Measurements from ENCODE around the gene YAF2.
A peak's percentile ranks its signal among the peaks of the same experiment; 100 is the strongest.

YAF2 gene

GRCh38 chr12:42238240-42239140 is at the start of gene YAF2:
Gene YAF2, minus strand, starts transcription at chr12:42238248. Its CDS starts 68 bp downstream, at chr12:42238180.
- peak; percentile 88 for DNase-seq

GRCh38 chr12:42286741-42287140 is 48.7 kb upstream of the YAF2 start:
- no peak for DNase-seq

GRCh38 chr12:42285431-42285830 is 47.4 kb upstream of the YAF2 start:
- DNase-seq = no peak

- no peak for DNase-seq
Observed at GRCh38 chr12:42284876-42285275, 46.8 kb upstream of the YAF2 start.

GRCh38 chr12:42284157-42284556 is 46.1 kb upstream of the YAF2 start:
- no peak for DNase-seq

- no peak for DNase-seq
Observed at GRCh38 chr12:42283739-42284138, 45.7 kb upstream of the YAF2 start.

GRCh38 chr12:42282294-42282693 is 44.2 kb upstream of the YAF2 start:
- DNase-seq = no peak

GRCh38 chr12:42281844-42282243 is 43.8 kb upstream of the YAF2 start:
- DNase-seq = no peak

DNA sequence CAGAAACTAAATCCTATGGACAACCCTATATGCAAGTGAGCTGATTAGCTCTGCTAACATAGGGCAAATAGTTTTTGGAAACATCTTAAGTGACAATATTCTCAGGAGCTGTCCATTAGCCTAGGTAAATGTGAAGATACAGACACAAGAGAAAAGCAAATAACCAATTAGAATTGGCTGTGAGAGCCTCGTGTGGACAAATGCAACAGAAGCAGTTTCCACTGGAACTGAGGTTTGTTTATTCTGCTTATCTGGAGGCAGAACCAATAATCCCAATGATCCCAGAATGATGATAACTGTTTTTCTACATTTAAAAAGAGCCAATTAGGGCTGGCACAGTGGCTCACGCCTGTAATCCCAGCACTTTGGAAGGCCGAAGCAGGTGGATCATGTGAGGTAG is 43.2 kb upstream of the YAF2 start:
- DNase-seq = no peak

GRCh38 chr12:42278128-42278510 is 40.1 kb upstream of the YAF2 start:
- DNase-seq = no peak

GRCh38 chr12:42277396-42278127 is 39.5 kb upstream of the YAF2 start:
- no peak for DNase-seq

DNA sequence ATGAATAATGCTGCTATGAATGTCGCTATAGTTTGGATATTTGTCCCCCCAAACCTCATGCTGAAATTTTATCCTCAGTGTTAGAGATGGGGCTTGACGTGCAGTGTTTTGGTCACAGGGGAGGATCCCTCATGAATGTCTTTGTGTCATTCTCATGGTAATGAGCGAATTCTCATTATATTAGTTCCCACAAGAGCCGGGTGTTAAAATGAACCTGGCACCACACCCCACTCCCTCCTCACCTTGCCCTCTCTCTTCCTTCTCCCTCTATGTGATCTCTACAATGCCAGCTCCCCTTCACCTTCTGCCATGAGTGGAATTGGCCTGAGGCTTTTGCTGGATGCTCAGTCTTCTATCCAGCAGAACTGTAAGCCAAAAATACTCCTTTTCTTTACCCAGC is 37.5 kb upstream of the YAF2 start:
- DNase-seq = no peak

GRCh38 chr12:42273706-42274105 is 35.7 kb upstream of the YAF2 start:
- DNase-seq = no peak

DNA sequence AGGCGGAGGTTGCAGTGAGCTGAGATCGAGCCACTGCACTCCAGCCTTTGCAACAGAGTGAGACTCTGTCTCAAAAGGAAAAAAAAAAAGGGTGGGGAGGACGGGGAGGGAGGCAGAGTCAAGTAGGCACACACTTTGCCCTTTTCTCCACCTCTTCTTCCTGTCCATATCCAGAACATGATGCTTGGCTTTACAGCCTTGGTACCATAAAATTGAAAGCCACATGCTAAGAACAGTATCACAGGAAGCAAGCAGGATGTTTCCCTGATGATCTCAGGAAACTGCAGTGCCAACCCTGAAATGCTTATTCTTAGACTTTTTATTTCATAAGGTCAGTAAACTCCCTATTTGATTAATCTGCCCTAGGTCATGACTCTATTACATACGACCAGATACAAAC is 32.5 kb upstream of the YAF2 start:
- DNase-seq = no peak

GRCh38 chr12:42267413-42268190 is 29.6 kb upstream of the YAF2 start:
- no peak for DNase-seq

- DNase-seq = no peak
Observed at GRCh38 chr12:42266579-42267230, 28.7 kb upstream of the YAF2 start.

DNA sequence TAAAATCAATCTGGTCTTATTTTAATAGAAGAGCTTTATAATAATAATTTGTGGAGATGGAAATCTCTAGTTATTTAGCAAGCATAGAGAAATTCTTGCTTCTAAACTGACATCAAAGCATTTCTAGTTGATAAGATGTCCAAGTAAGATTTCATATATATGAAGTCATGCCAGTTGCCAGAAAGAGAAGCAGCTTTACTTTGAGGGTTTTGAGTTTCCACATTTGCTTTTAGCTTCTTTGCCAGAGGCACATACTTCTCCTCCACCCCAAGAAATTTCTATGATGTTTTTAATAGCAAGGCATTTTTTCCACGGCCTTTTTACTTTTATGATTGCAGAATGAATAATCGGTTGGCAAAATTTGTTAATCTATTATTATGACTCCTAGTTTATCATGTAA is 24.2 kb upstream of the YAF2 start:
- DNase-seq = no peak

- DNase-seq = no peak
Observed at GRCh38 chr12:42261708-42262107, 23.7 kb upstream of the YAF2 start.

DNA sequence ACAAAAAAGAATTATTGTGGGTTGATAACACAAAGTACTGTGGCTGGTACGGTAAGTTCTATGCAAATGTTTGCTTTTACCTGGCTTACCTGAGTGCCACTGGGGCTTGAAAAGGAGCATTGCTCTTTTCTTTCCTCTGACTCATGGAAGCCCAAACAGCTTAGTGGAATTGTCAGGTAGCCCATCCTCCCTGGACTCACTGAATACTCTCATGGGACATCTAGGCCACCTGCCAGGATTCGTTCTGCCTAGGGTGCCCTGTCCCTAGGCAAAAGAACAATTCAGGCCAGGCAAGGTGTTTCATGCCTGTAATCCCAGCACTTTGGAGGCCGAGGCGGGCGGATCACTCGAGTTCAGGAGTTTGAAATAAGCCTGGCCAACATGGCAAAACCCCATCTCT is 22.5 kb upstream of the YAF2 start:
- DNase-seq = no peak

- DNase-seq = no peak
Observed at GRCh38 chr12:42259699-42260098, 21.7 kb upstream of the YAF2 start.

DNA sequence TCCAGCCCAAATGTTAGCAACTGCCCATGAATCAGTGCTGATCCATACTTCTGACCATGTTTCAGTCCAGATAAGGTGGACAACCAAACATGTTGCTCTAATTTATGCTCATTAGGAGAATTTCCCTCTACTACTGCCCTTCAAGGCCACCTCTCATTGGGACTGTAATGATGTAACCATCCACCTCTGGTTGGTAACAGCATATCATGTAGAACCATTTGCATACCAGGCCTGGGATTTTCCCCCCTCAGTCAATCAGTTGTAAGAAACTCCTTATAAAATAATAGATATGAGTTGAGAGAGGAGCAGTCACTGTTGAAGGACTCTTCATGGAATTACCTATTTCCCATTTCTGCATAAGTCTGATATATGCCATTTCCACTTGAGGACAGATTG is 17.8 kb upstream of the YAF2 start:
- DNase-seq = no peak

DNA sequence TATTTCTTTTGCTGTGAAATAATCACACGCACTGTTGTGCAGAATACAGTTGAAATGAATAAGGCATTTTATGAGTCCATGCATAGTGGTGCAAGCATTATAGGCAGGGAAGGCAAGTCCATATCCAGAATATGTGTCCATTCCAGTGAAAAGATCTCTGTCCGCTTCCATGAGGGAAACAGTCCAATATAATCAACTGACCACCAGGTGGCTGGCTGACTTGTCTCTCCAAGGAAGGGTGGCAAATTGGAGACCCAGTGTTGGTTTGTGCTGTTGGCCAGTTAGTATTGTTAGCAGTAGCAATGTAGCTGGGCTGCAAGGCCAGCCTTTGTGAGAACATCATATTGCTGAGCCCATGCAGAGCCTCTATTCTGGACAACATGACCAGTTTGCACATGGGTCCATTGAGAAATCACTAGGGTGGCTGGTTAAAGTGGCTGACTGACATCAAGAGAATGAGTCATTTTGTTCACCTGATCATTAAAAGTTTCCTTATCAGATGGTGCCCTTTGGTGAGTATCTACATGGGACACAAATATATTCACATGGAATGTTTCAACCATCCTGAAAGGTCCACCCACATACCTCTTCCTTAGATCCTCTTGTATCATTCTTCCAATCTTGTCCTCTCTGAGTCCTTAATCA is 17.3 kb upstream of the YAF2 start:
- DNase-seq = no peak
